Stimulated activated CD4-positive, alpha-beta T cell treated with anti-CD3 and anti-CD28 coated beads, Interleukin-15, amount 100 ng/mL, for 48 hours (primary cell): ENCODE results near the gene TREML4.
"Not testable (repeated sequence)": the region's sequence is repeated elsewhere in the genome, so short reads cannot be mapped to it uniquely, and the experiment has no call there.

Source experiments
- DNase-seq, 2 donors: peaks; one replicate each; pipeline ENCODE4 v3.0.0-alpha.2; 2020; ENCODE audit warnings: low read depth in 2 of 2

Gene TREML4, protein sequence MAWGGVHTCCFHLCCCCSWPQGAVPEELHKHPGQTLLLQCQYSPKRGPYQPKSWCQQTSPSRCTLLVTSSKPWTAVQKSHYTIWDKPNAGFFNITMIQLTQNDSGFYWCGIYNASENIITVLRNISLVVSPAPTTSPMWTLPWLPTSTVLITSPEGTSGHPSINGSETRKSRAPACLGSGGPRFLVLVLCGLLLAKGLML

DNA sequence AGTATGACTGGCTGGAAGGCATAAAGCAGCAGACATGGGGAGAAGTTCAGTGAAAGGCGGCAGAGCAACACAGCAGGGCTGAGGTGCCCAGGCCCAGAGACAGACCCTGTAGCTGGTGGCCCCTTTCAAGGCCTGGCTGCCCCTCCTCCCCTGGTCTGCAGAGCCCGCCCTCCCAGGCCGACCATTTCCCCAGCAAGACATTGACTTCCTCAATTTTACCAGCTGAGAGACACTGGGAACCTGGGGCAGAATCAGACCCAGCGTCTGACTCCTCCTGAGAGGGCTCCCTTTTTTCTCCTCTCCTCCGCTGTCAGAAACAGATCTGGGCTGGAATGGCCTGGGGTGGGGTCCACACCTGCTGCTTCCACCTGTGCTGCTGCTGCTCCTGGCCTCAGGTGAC lies at the start of gene TREML4:
TREML4 (plus strand) TSS at position 254 of the 400 bp plus-strand sequence; CDS start at position 333, 79 bp downstream.
- no peak for DNase-seq

DNA sequence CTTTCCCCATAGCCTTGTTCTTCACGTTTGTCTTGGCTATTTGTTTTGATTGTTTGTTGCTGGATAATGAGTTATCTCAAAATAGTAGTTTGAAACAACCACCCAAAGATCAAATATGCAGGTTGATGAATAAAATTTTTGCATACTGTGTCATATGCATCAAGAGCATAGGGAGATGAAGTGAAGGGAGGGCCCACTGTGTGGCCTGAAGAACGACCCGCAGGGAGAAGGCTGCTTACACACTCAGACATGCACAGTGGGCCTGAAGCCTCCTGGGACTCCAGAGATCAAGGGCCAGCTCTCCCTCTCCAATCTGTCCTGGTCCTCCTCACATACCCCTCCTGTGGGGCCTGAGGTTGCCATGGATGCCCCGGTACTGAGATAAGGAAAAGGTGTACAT lies 49.0 kb upstream of the TREML4 start:
- DNase-seq = no peak

DNA sequence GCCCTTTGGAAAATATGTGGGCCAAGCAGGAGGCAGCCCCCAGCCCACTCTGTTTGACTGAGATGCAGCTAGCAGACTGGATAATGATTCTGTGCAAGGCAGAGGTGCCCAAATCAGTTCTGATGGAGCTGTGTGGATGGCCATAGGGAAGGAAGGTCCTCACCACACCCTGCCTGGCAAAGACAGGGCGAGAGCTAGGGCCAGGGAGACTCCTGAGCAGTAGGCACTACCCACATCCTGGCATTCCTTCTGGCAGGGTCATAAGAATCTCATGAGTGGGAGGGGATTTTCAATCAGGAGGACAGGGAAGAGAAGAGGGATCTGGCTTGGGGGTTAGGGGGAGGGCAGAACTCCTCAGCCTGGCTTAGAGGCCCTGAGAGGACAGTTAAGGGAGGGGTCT lies 46.6 kb upstream of the TREML4 start:
- no peak for DNase-seq

DNA sequence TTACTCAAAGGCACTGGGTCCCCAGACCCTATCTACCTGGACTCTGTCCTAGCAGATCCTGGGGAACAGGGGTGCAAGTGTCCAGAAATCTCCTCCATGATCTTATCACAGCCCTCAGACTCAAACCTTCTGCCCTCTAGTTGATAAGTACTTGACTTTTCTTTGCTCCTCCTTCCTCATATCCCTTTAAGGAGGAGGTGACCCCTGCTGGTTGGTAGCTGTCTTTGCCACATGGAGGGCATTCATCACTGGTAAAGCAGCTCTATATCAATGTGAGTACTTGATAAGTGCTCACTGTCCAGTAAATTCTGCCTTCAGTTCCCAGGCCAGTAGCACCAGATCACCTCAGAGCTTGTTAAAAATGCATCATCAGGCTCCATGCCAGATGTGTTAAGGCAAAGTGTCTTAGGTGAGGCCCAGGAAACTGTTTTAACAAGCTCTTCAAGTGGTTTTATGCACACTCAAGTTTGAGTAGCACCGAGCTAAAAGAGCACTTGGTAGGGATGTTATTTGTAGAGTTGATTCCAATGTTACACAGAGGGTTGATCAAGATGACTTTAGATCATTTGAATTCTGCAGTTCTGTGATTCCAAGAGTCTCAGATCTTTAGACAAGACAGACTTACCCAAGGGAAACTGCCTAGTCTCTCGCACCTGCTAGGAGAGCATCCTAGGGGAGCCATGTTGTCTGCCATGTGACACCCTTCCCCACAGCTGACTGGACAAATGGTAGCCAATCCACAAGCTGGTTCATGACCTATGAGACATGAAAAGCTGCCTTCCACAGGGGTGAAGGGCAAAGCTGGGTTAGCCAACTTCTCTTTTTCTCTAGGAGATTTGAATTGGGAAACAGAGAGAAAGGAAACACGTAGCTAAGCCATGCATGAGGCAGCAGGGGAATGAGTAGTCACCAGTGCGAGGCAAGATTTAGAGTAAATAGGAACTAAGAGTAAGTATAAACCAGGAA lies 45.8 kb upstream of the TREML4 start:
- peak; percentile 27 to 33 for DNase-seq

DNA sequence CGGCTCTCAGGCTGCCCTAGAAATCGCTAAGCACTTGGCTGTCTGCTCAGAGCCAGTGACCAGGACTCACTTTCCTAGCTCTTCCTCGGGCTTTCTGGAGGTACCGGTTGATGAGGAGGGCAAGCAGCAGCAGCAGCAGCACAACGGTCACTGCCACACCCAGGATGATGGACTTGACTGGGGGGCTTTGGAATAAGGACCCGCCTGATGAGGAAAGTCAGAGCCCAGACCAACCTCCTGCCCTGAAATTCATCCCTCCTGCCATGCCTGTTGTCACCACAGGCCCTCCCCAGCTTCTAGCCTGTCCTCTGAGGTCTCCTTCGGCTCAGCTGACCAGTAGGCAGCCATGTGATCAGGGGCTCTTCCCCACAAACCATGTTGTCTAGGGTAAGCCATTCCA lies 43.4 kb upstream of the TREML4 start:
- no peak for DNase-seq

DNA sequence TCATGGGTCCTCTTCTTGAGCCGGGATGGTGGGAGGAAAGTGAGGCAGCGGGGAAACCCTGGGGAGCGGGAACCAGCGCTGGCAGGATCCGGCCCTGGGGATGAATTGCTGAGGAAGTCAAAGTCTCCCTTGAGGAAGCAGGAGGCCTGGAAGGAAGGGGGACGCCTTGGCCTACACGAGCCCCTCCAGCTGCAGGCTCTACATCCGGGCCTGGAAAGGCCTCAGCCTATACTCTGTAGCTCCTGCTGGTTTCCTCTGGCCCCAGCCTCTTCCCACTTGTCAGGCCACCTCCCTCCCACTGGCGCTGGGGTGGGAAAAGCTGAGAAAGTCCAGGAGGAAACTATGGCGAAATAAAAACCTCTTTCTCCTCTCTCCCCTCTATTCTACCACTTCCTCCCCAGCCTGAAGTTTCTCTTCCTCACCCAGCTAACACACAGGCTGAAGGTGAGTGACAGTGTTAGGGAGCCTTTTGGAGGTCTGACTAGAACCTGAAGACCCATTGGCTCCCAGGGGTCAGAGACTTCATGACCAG lies 42.1 kb upstream of the TREML4 start:
- DNase-seq = no peak

DNA sequence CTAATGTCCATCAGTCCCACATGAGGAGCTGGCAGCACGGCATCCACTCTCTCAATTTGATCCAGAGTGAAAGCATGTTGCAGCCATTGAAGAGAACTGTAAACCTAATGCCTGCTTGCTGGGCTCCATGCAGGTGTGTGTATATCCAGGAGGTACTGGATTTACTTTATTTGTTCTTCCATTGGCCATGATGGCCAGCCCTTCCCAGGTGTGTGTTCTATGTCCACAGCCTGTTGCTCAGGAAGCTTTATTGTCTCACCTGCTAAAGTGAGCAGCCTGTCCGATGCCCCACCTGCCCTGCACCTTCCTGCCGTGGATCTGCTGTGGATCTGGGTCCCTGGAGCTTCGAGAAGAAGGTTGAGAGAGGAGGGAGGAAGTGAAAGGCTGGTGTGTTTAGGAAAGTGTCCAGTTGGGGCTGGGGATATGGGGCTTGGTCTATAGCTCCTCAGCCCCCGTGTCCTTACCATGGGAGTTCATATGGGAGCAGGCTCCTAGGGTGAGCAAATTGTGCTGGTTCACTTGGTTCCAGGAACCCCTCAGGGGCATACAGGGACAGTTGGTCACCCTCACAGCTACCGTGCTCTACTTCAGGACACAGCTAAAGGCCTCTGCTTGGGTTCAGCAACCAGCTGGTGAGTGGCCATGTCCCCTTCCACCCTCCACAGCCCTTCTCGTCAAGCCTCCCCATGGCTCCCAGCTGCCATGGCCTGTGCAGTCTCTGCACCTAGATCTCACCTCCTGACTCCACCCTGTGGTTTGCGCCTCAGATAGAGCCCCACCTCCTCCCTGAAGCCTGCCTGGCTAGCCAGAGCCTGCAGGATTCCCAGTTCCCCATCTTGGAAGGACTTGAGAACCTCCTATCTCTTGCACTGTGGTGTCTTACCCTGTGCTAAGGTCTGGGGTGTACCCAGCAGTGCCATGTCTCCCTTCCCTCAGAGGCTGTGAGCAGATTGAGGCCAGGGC lies 39.9 kb upstream of the TREML4 start:
- DNase-seq = no peak

DNA sequence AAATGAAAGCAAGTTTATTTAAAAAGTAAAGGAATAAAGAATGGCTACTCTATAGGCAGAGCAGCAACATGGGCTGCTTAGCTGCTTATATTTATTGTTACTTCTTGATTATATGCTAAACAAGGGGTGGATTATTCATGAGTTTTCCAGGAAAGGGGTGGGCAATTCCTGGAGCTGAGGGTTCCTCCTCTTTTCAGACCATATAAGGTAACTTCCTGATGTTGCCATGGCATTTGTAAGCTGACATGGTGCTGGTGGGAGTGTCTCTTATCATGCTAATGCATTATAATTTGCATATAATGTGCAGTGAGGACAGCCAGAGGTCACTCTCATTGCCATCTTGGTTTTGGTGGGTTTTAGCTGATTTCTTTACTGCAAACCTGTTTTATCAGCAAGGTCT lies 39.1 kb upstream of the TREML4 start:
- DNase-seq = not testable (repeated sequence)

DNA sequence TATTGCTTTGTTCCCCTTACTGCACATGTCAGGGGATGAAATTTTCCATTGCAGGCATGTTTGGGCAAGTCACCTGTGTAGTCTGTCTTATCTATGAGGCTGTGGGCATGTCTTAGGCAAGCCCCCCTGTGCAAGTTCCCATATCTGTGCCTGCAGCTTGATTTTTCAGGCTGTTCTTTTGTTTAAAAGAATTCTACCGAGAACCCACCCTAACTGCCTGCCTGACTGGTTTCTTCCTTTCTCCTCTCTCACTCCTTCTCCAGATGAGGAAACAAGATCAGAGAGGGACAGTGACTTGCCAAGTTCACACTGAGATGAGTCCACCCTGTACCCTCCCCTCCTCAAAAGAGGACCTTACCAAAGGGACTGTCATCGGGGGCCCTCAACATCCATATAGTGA lies 38.2 kb upstream of the TREML4 start:
- DNase-seq = no peak

DNA sequence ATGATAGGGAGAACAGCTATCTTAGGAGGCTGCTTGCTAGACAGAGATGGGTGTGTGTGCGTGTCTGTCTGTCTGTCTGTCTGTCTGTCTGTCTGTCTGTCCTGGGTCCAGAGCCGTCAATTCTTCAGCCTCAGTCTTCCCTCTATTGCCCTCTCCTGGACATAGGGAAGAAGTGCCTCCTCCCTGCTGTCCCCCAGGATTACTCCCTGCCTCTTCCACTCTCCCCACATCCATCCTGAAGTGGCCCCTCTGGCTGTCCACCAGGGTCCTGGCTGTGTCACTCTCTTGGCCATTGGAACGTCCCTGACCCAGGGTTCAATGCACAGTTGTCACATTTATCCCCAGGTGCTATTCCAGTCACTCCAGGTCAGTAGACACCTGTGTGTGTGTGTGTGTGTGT lies 37.4 kb upstream of the TREML4 start:
- no peak for DNase-seq

DNA sequence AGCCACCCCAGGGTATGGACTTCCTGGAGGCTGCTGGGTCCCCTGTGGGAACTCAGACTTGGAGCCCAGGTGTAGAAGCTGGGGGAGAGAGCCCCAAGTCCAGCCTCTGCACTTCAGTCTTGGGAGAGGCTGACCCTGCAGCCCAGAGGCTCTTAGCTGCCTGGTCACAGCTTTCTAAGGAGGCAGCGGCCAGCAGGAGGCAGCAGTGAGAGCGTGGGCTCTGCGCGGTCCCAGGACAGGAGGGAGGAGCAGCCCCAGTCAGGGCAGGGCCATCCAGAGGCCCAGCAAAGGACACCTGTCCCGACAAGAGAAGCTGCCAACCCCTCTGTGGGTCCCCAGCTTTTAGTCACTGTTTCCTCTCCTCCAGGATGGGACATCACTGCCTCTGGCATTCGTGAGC lies 36.6 kb upstream of the TREML4 start:
- DNase-seq = peak in 1 of 2 donors; percentile 34

DNA sequence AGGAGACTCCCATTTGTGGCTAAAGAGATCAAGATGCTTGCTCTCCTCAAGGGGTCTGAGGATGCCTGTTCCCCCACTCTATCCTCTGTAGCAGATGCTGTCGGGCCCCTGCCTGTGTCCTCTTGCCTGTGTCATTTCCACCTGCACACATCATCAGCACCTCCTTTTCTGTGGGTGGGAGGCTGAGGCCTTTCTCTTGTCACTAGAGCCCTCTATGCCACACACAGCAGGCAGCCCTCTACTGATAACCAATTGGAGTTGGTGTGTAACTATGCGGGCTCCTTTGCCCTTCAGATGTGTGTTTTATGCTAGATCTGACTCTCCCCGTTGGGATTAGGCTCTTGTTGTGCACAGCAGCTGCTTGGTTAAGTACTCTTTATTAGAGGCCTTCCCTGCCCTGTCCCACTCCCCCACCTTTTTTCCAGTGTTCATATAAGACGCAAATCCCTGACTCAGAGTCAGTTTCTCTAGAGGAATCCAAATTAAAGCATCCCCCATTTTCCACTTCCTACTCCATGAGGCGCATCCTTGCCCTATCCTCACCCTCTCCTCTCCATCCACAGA lies 34.9 kb upstream of the TREML4 start:
- no peak for DNase-seq

DNA sequence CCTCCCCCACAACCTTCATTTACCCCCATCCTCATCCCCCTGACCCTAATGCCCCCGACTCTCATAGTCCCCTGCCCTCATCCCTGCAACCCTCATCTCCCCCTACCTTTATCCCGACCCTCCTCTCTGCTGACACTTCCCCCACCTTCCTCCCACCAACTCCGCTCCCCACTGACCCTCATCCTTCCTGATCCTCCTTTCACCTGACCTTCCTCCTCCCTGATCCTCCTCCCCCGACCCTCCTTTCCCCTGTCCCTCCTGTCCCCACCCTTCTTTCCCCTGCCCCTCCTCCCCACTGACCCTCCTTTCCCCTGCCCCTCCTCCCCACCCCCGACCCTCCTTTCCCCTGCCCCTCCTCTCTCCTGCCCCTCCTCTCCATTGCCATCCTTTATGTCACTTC lies 34.3 kb upstream of the TREML4 start:
- no peak for DNase-seq

DNA sequence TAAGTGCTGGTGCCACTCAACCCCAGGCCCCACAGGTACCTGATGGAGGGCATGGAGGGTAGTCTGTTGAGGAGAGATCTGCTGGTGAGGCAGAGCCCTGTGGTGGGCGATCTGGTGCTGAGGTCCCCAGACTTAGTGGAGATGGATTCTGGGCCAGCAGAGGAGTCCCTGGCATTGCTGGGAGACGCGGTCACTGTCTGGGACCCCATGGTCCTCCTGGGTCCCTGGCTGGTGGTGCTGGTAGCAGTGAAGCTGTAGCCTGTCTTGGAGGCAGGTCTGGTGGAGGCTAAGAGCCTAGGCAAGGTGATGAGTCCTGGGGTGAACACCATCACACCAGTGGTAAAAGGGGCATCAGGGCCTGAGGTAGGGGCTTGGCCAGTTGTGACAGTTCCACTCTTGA lies 33.8 kb upstream of the TREML4 start:
- no peak for DNase-seq

DNA sequence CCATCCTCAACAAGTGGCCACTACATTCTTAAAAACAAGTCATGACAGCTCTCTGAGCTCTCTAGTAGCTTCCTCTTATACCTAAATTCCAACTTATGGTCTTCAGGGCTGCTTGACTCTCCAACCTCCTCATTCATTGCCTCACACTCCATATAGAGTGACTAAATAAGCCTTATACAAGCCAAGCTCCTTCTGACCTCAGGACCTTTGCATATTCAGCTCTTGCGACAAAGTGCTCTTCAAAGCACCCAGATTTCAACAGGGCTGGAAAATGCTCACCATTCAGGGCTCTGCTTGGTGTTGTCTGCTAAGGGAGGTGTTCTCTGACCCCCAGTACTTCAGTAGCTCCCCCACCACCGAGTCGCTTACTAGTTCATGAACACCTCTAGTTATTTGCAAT lies 30.9 kb upstream of the TREML4 start:
- no peak for DNase-seq

DNA sequence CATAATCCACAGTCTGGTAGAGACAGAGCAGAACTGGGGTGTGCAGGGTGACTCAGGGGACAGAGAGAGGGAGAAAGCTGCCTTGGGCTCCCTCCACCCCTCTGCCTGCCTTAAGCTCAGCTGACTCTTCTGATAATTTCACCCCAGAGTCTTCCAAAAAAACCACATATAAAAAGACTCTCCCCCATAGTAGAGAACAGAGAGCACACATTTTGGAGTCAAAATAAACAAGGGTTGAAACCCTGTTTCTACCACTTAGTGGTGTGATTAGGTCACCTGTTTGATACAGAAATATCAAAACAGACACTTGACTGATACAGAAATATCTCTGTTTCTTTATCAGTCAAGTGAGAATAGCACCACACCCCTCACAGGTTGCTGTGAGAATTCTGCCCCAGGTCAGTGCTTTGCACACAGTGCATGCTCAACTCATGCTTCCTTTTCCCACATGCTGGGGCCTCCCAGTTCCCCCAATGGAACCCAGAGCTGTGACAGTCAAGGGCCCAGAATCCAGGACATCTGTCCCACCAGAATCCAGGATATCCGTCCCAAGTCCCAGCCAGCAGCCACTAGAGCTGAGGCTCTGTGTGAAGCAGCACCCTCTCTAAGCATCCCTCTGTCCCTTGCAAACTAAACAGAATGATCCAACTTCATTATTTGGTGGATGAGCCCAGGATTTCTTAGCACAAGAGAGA lies 28.4 kb upstream of the TREML4 start:
- DNase-seq = peak in 1 of 2 donors; percentile 15

DNA sequence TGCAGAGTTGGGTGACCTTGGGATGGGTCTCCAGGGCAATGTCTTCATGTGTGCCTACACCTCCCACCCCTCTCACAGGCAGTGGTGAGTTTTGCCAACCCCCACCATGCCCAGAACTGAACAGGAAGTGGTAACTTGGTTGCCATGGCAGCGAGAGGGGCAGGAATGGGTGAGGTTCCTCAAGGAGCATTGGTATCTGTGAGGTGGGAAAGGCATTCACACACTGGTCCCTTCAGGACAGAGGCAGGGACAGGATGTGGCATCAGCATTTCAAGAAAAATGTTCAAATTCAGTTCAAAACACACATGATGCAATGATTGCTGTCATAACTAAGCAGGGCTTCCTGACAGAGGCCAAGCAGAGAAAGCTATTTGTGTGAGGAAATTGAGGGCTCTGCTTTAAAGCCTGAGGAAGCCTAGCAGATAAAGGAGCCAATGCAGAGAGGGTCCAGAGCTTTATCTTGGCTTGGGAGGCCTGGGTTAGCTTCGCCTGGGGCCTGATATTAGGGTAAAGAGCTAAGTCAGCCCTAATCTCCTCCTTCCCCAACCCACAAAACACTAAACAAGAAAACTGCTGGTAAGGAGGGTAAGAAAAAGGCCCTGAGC lies 27.8 kb upstream of the TREML4 start:
- DNase-seq = peak in 1 of 2 donors; percentile 32

DNA sequence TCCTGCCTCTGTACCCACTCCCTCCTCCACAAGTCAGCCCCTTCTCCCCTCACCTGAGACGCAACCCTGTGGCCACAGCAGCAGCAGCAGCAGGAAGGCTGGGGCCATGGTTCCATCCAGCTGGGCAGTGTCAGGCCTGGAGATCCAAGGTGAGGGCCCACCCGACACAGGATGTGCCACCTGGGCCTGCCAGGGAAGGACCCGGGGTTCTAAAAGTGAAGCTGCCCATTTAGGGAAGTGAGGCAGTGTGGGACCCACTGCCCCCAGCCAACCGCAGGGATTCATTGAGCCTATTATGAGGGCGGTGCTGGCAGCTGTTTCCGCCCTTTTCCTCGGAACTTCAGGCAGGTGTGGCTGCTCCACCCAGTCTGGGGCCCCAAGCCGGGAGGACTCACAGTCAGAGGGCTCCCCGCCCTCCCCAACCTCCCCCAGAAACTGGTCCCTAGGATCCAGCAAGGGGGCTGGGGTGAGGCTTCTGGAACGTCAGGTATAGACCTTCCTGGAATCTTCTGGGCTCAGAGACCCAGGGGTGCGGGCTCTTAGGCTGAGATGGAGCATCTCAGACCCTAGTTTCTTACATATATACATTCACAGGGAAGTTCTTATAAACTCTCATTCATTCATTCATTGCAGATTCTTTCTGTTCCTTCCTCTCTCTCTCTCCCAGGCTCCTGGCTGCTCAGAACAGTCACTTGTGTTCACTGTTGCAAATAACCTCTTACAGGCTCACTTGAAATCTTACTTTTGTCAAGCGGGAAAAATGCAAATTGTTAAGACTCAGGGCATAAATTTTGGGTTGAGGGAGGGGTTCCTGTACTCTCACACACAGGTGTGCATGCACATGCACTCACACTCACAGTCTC lies 27.0 kb upstream of the TREML4 start, which contains the start of gene TREML2:
TREML2 (minus strand) TSS at position 249 of the 863 bp plus-strand sequence; CDS start at position 108, 141 bp downstream.
- peak in 1 of 2 donors; percentile 26 for DNase-seq

DNA sequence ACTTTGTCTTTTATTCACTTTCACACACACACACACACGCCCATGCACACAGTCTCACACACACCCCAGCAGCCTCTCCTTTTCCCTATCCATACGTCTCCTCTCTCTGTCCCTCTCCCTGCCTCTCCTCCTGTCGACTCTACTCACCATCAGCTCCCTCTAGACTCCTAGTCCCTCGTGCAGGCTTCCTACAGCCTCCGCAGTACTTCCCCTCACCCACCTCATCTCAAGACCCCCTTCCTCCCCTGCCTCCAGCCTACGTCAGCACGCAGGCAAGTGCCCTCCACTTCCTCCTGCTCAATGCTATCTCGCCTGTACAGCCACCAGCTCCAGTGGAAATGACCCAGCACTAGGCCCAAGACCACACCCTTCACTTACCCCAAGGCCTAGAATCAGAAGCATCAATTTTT lies 26.4 kb upstream of the TREML4 start:
- no peak for DNase-seq
